ENCODE measurements around the gene TMEM53.

Gene TMEM53

GRCh38 chr1:44631647-44632539 is 42.4 kb downstream of the TMEM53 start:
- H3K4me3 Mint-ChIP-seq: peak overlapping the region; percentile 84
- no peaks in the 10 kb centered on the region for H3K27me3 Mint-ChIP-seq
- peak overlapping the region; percentile 97 for H3K27ac Mint-ChIP-seq
- CTCF ChIA-PET: interaction anchor here (0.6 to 3.2 kb wide), 4 partner anchors 10 to 1547 kb away, joined by 3 to 25 read pairs (median 8); no protein-coding TSS in a partner anchor
- H3K4me1 Mint-ChIP-seq: peaks cover 41% of the 10 kb centered on the region
- peak; percentile 94 for DNase-seq
- no peaks in the 10 kb centered on the region for H3K9me3 Mint-ChIP-seq
- H3K36me3 Mint-ChIP-seq: peaks cover 36% of the 10 kb centered on the region

DNA sequence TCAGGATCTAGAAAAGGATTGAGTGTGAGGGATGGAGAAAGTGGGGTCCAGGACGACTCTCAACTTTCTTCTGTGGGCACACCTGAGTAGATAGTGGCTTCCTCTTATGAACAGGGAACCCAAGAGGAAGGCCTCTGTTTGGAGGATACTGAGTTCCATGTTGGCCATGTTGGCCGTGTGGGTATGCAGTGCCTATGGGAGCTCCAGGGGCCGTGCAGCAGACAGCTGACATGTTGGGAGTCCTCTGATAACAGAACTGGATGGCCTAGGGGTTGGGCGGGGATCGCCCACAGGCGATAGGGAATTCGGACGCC is 43.0 kb downstream of the TMEM53 start:
- peak overlapping the region; percentile 84 for H3K4me3 Mint-ChIP-seq
- H3K27me3 Mint-ChIP-seq: no peaks in the 10 kb centered on the region
- peaks cover 41% of the 10 kb centered on the region for H3K4me1 Mint-ChIP-seq
- CTCF ChIA-PET: interaction anchor here (0.6 to 3.2 kb wide), 2 partner anchors 21 to 1548 kb away, joined by 3 to 14 read pairs; no protein-coding TSS in a partner anchor
- no peak for DNase-seq
- H3K27ac Mint-ChIP-seq: peak overlapping the region; percentile 97
- no peaks in the 10 kb centered on the region for H3K9me3 Mint-ChIP-seq
- peaks cover 31% of the 10 kb centered on the region for H3K36me3 Mint-ChIP-seq

DNA sequence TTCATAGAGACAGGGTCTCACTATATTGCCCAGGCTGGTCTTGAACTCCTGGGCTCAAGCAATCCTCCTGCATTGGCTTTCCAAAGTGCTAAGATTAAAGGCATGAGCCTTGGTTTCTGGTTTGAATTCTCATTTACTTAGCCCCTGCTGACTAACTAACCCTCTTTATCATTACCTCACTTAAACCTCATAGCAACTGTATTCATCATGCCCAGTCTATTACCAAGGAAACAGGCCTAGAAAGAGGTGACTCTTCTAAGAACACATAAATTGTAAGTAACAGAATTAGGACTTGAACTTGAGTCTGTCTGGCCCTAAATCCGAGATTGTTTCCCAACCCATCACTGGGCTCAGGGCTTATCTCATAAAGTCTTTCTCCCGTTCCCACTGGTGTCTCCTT is 44.2 kb downstream of the TMEM53 start:
- H3K36me3 Mint-ChIP-seq: peaks cover 21% of the 10 kb centered on the region
- peak overlapping the region; percentile 11 for H3K27ac Mint-ChIP-seq
- CTCF ChIA-PET: interaction anchor here (3.2 kb wide), 1 partner anchor 22 kb away, joined by 14 read pairs; no protein-coding TSS in a partner anchor
- H3K4me1 Mint-ChIP-seq: peaks cover 40% of the 10 kb centered on the region
- no peaks in the 10 kb centered on the region for H3K27me3 Mint-ChIP-seq
- H3K9me3 Mint-ChIP-seq: no peaks in the 10 kb centered on the region
- peak overlapping the region; percentile 84 for H3K4me3 Mint-ChIP-seq
- no peak for DNase-seq

DNA sequence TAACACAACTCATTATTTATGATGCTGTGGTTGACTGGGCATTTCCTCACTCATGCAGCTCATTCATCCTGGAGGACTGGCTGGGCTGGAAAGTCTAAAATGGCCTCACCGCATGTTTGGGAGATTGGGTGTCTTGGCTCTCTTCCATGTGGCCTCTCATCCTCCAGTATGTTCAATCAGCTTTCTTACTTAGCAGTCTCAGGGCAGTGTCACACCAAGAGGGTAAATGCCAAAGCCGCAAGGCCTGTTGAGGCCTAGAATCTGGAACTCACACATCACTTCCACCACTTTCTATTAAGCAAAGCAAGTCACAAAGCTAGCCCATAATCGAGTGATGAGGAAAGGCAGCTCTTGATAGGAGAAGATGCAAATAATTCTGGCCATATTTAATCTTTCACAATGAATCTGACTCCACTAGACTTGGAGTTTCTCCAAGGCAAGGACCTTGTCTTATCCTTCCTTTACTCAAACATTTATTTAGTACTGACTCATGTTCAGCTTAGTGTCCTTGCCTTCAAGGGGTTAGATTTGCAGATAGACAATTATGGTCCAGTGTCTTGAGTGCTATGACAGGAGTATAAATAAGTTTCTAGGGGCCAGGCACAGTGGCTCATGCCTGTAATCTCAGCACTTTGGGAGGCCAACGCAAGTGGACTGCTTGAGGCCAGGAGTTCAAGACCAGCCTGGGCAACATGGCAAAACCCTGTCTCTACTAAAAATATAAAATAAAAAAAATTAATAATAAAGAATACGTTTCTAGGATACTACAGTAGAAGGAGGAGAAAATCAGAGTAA is 45.1 kb downstream of the TMEM53 start:
- H3K27ac Mint-ChIP-seq: no peak overlapping the region
- CTCF ChIA-PET: interaction anchor here (1.2 to 3.2 kb wide), 2 partner anchors 23 to 24 kb away, joined by 4 to 14 read pairs; no protein-coding TSS in a partner anchor
- DNase-seq: no peak
- H3K9me3 Mint-ChIP-seq: no peaks in the 10 kb centered on the region
- H3K4me1 Mint-ChIP-seq: peaks cover 31% of the 10 kb centered on the region
- no peaks in the 10 kb centered on the region for H3K27me3 Mint-ChIP-seq
- no peak overlapping the region for H3K4me3 Mint-ChIP-seq
- peaks cover 12% of the 10 kb centered on the region for H3K36me3 Mint-ChIP-seq

DNA sequence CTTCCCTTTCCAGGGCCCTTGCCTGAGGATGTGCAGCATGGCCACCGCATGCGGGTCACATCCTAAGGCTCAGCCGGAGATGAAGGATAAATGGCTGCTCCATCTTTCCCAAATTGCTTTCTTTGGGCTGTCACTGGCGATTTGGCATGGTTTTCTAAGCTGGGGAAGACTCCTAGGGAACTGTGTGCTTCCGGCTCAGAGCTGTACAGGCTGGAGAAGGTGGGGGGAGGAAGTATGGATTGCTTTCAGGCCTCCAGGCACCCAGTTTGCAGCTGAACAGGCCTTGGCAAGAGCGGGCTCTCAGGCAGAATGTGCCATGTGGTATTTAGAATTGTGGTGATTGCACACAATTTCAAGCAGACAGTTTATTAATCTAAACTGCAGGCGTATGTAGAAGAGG is 48.9 kb downstream of the TMEM53 start:
- Mint-ChIP-seq H3K36me3 (no peaks in the 10 kb centered on the region), H3K4me1 (peaks cover under 1% of the 10 kb centered on the region), H3K27ac (no peak overlapping the region), H3K9me3 (no peaks in the 10 kb centered on the region), H3K27me3 (no peaks in the 10 kb centered on the region), H3K4me3 (no peak overlapping the region)
- no peak for DNase-seq
- CTCF ChIA-PET: interaction anchor here (0.7 kb wide), 1 partner anchor 54 kb away, joined by 3 read pairs; no protein-coding TSS in a partner anchor

- no peak for DNase-seq
- Mint-ChIP-seq H3K4me1 (no peaks in the 10 kb centered on the region), H3K27ac (no peak overlapping the region), H3K4me3 (no peak overlapping the region), H3K9me3 (no peaks in the 10 kb centered on the region), H3K36me3 (no peaks in the 10 kb centered on the region), H3K27me3 (no peaks in the 10 kb centered on the region)
- CTCF ChIA-PET: no interaction called here
These were observed 49.9 kb downstream of the TMEM53 start for GRCh38 chr1:44624268-44624901.

GRCh38 chr1:44621841-44622286 is 52.4 kb downstream of the TMEM53 start:
- CTCF ChIA-PET: interaction anchor here (1.7 kb wide), 1 partner anchor 31 kb away, joined by 5 read pairs; no protein-coding TSS in a partner anchor
- Mint-ChIP-seq H3K27ac (no peak overlapping the region), H3K4me3 (no peak overlapping the region), H3K4me1 (no peaks in the 10 kb centered on the region), H3K27me3 (peaks cover 14% of the 10 kb centered on the region), H3K36me3 (no peaks in the 10 kb centered on the region), H3K9me3 (no peaks in the 10 kb centered on the region)
- DNase-seq: no peak

DNA sequence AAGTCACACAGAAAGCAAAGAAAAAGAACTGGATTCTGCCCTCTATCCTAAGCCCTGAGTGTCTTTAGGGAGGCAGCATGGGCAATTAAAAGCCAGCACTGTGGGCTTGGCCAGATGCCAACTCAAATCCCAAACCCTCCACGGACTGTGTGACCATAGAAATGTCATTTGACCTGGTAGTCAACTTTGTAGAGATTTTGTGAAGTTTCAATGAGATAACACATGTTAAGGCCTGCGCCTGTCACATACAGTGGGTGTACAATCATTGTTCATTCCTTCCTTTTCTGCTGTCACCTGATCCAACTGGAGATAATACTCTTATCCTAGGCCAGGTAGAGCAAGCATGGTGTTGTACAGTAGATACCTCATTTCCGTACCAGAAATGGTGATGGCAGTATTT is 54.2 kb downstream of the TMEM53 start:
- H3K27ac Mint-ChIP-seq: no peak overlapping the region
- CTCF ChIA-PET: no interaction called here
- H3K4me3 Mint-ChIP-seq: no peak overlapping the region
- H3K36me3 Mint-ChIP-seq: no peaks in the 10 kb centered on the region
- H3K27me3 Mint-ChIP-seq: peaks cover 17% of the 10 kb centered on the region
- no peak for DNase-seq
- H3K9me3 Mint-ChIP-seq: no peaks in the 10 kb centered on the region
- H3K4me1 Mint-ChIP-seq: no peaks in the 10 kb centered on the region

DNA sequence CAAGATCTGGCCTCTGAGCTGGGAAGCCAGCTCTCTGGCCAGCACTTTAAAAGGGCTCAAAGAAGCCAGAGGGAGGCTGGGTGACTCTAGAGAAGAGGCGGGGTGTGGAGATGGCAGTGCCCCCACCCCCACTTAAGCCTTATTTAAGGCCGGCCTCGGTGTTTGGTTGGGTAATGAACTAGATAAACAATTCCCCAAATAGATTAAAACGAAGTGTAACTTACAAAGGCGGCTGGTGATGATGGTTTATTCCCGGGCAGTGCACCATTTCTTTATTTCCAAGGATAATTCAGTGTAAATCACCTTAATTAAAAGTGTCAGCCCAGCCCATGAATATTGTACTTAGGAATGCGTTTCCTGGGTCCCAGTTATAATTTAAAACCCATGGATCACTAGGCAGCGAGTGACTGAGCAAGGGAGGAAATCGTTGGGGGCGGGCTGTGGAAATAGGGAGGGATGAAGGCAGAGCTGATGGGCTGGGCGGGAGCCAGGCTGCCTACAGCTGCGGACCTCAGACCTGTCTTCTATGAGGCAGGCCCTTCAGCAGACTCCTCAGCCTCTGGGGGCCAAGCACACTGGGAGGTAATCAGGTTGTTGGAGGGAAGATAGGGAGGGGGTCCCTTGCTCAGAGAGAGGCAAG is 54.9 kb downstream of the TMEM53 start:
- Mint-ChIP-seq H3K4me3 (no peak overlapping the region), H3K36me3 (no peaks in the 10 kb centered on the region), H3K27ac (no peak overlapping the region), H3K4me1 (no peaks in the 10 kb centered on the region), H3K9me3 (no peaks in the 10 kb centered on the region), H3K27me3 (peaks cover 17% of the 10 kb centered on the region)
- DNase-seq: no peak
- CTCF ChIA-PET: interaction anchor here (0.7 kb wide), 1 partner anchor 34 kb away, joined by 3 read pairs; no protein-coding TSS in a partner anchor

GRCh38 chr1:44617703-44618029 is 56.6 kb downstream of the TMEM53 start:
- Mint-ChIP-seq H3K4me3 (no peak overlapping the region), H3K4me1 (no peaks in the 10 kb centered on the region), H3K9me3 (no peaks in the 10 kb centered on the region), H3K27ac (no peak overlapping the region), H3K27me3 (peaks cover 17% of the 10 kb centered on the region), H3K36me3 (no peaks in the 10 kb centered on the region)
- no peak for DNase-seq
- CTCF ChIA-PET: no interaction called here

GRCh38 chr1:44616991-44617702 is 57.1 kb downstream of the TMEM53 start:
- Mint-ChIP-seq H3K4me1 (no peaks in the 10 kb centered on the region), H3K9me3 (no peaks in the 10 kb centered on the region), H3K36me3 (no peaks in the 10 kb centered on the region), H3K4me3 (no peak overlapping the region), H3K27ac (no peak overlapping the region), H3K27me3 (peaks cover 21% of the 10 kb centered on the region)
- CTCF ChIA-PET: no interaction called here
- no peak for DNase-seq

DNA sequence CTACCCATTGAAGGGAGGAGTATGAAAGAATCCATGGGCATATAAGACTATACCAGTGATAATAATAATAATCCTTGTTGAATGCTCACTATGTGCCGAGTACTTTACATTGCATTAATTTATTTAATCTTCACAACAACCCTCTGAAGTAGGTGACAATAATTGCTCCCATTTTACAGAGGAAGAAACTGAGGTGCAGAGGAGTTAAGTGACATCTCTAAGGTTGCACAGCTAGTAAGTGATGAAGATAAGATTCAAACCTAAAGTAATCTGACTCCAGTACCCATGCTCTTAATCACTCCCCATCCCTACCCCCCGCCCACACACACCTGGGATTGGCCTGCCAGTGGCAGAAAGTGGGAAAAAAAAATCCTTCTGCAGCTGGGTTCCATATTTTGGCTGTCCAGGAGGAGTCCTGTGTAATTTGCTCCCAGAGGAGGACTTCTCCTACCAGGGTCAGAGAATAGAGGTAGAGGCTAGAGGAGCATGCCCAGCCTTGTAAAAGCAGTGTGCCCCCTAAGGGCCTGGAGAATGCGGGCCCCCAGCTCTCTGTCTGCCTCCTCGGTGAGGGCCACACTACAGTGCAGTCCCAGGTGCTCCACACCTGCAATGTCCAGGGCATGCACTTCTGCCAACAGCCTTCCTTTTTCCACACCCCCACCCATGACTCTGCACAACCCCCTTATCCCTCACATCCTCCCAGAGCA is 57.8 kb downstream of the TMEM53 start:
- no peak overlapping the region for H3K4me3 Mint-ChIP-seq
- no peaks in the 10 kb centered on the region for H3K4me1 Mint-ChIP-seq
- peaks cover 24% of the 10 kb centered on the region for H3K27me3 Mint-ChIP-seq
- CTCF ChIA-PET: no interaction called here
- DNase-seq: no peak
- no peak overlapping the region for H3K27ac Mint-ChIP-seq
- H3K9me3 Mint-ChIP-seq: no peaks in the 10 kb centered on the region
- H3K36me3 Mint-ChIP-seq: no peaks in the 10 kb centered on the region

DNA sequence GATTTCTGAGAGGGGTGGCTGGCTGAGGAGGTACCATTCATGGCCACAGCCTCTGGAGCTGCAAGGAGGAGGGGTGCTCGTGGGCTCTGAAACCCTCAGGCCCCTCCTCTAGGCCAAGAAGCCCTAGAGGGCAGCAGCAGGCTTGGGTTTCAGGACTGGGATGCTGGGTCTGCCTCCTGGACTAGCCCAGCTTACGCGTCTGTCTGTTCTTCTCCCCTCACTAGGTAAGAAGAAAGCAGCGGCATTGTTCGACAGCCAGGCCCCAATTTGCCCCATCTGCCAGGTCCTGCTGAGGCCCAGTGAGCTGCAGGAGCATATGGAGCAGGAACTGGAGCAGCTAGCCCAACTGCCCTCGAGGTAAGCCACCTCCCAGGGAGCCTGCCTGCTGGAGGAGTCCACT is 60.3 kb downstream of the TMEM53 start:
- Mint-ChIP-seq H3K4me3 (no peak overlapping the region), H3K36me3 (no peaks in the 10 kb centered on the region), H3K4me1 (no peaks in the 10 kb centered on the region), H3K27ac (no peak overlapping the region), H3K9me3 (no peaks in the 10 kb centered on the region), H3K27me3 (peaks cover 22% of the 10 kb centered on the region)
- CTCF ChIA-PET: interaction anchor here (0.6 kb wide), 1 partner anchor 20 kb away, joined by 3 read pairs; no protein-coding TSS in a partner anchor
- DNase-seq: no peak

All from activated naive CD4-positive, alpha-beta T cell treated with anti-CD3 and anti-CD28 coated beads, Interleukin-2, amount 10 ng/mL, durations not matched to agents 7 days and 5 days (primary cell).